ENCODE data around the gene PUM2.

PUM2 gene

GRCh38 chr2:20220806-20221554, 129.7 kb downstream of the PUM2 start:
- 100% methylated on average over 1 of the region's 3 CpGs for WGBS (ENCODE audit: insufficient coverage)
- POLR2A ChIA-PET: interaction anchor here (0.6 kb wide), 1 partner anchor 98 kb away, joined by 3 read pairs; no protein-coding TSS in a partner anchor

DNA sequence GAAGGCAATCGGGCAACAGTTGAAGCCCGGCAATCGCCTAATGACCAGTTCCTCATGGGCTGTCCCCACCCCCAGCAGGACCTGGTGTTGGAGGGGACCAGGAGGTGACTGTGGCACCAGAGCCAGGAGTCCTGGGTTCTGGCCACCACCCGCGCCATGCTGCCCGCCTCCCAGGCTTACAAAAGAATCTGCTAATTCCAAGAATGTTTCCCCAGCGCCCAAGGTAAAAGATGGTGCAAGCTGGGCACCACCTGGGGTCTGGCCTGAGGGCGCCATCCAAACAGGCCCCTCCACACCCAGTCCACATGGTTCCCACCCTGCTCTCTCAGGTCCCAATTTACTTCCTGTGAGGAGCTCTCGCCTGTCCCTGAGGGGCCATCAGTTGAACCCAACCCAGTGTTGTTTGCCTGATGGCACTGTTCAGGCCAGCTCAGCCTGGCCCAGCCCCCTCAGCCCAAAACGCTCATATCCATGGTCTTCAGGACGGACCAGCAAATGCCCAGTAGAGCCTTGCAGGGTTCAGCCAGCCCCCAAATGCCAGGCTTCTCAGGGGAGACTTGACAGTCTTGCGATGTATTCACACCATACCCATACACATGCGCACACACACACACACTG, 130.8 kb downstream of the PUM2 start:
- Histone ChIP-seq H3K4me1 (ENCODE audit: control extremely low read depth in 1 of 4, control insufficient read depth in 4 of 4, insufficient read depth in 4 of 4, low read length in 3 of 4) (peaks cover 0 to 20% (median 18%) of the 10 kb centered on the region in 4 experiments), H3K4me3 (ENCODE audit: control insufficient read depth in 1 of 7, extremely low read depth in 1 of 7, insufficient read depth in 4 of 7, low read depth in 2 of 7, low read length in 6 of 7) (no peak overlapping the region), H3K9me3 (ENCODE audit: control extremely low read depth in 1 of 5, control insufficient read depth in 4 of 5, insufficient read depth in 2 of 5, low read depth in 1 of 5, low read length in 4 of 5) (no peaks in the 10 kb centered on the region), H3K36me3 (ENCODE audit: control insufficient read depth in 4 of 4, insufficient read depth in 4 of 4, low read length in 3 of 4) (no peaks in the 10 kb centered on the region), H3K27ac (ENCODE audit: insufficient read depth in 1 of 2, low read depth in 1 of 2, low read length in 2 of 2, poor library complexity in 1 of 2, severe bottlenecking in 2 of 2) (no peak overlapping the region), H3K27me3 (replicated peaks in 2 of 5; ENCODE audit: control insufficient read depth in 4 of 5, insufficient read depth in 5 of 5, low read length in 4 of 5) (peaks cover 0 to 42% (median 19%) of the 10 kb centered on the region in 5 experiments)
- CTCF ChIA-PET: interaction anchor here (0.9 to 1.6 kb wide), 2 partner anchors 12 to 84 kb away, joined by 3 to 4 read pairs; no protein-coding TSS in a partner anchor
- 97% methylated on average over 9 of the region's 13 CpGs for WGBS (ENCODE audit: insufficient coverage)
- POLR2A ChIA-PET: no interaction called here
- no peak for DNase-seq

More at GRCh38 chr2:20220806-20221554, 129.7 kb downstream of the PUM2 start:
- DNase-seq: no peak
- H3K9me3 ChIP-seq (ENCODE audit: control extremely low read depth in 1 of 5, control insufficient read depth in 4 of 5, insufficient read depth in 2 of 5, low read depth in 1 of 5, low read length in 4 of 5): no peaks in the 10 kb centered on the region
- peaks cover 0 to 26% (median 24%) of the 10 kb centered on the region in 4 experiments for H3K4me1 ChIP-seq (ENCODE audit: control extremely low read depth in 1 of 4, control insufficient read depth in 4 of 4, insufficient read depth in 4 of 4, low read length in 3 of 4)
- peaks cover 0 to 45% (median 24%) of the 10 kb centered on the region in 5 experiments for H3K27me3 ChIP-seq (replicated peaks in 2 of 5; ENCODE audit: control insufficient read depth in 4 of 5, insufficient read depth in 5 of 5, low read length in 4 of 5)
- CTCF ChIA-PET: interaction anchor here (1.6 kb wide), 1 partner anchor 85 kb away, joined by 4 read pairs; no protein-coding TSS in a partner anchor
- H3K36me3 ChIP-seq (ENCODE audit: control insufficient read depth in 4 of 4, insufficient read depth in 4 of 4, low read length in 3 of 4): no peaks in the 10 kb centered on the region
- no peak overlapping the region for H3K4me3 ChIP-seq (ENCODE audit: control insufficient read depth in 1 of 7, extremely low read depth in 1 of 7, insufficient read depth in 4 of 7, low read depth in 2 of 7, low read length in 6 of 7)
- H3K27ac ChIP-seq (ENCODE audit: insufficient read depth in 1 of 2, low read depth in 1 of 2, low read length in 2 of 2, poor library complexity in 1 of 2, severe bottlenecking in 2 of 2): no peak overlapping the region

- DNase-seq: no peak
- Histone ChIP-seq H3K4me1 (ENCODE audit: control extremely low read depth in 1 of 4, control insufficient read depth in 4 of 4, insufficient read depth in 4 of 4, low read length in 3 of 4) (peaks cover 0 to 8% (median 6%) of the 10 kb centered on the region in 4 experiments), H3K27me3 (replicated peaks in 2 of 5; ENCODE audit: control insufficient read depth in 4 of 5, insufficient read depth in 5 of 5, low read length in 4 of 5) (peaks cover 0 to 29% (median 18%) of the 10 kb centered on the region in 5 experiments), H3K36me3 (ENCODE audit: control insufficient read depth in 4 of 4, insufficient read depth in 4 of 4, low read length in 3 of 4) (no peaks in the 10 kb centered on the region), H3K27ac (ENCODE audit: insufficient read depth in 1 of 2, low read depth in 1 of 2, low read length in 2 of 2, poor library complexity in 1 of 2, severe bottlenecking in 2 of 2) (no peak overlapping the region), H3K9me3 (ENCODE audit: control extremely low read depth in 1 of 5, control insufficient read depth in 4 of 5, insufficient read depth in 2 of 5, low read depth in 1 of 5, low read length in 4 of 5) (no peaks in the 10 kb centered on the region), H3K4me3 (ENCODE audit: control insufficient read depth in 1 of 7, extremely low read depth in 1 of 7, insufficient read depth in 4 of 7, low read depth in 2 of 7, low read length in 6 of 7) (no peak overlapping the region)
- WGBS (ENCODE audit: insufficient coverage): 98% methylated on average over 17 of the region's 20 CpGs
- CTCF ChIA-PET: interaction anchor here (0.9 kb wide), 1 partner anchor 11 kb away, joined by 3 read pairs; no protein-coding TSS in a partner anchor
- POLR2A ChIA-PET: no interaction called here
Observed at GRCh38 chr2:20218331-20219320, 132.0 kb downstream of the PUM2 start.

- DNase-seq: no peak
- no peaks in the 10 kb centered on the region for H3K9me3 ChIP-seq (ENCODE audit: control extremely low read depth in 1 of 5, control insufficient read depth in 4 of 5, insufficient read depth in 2 of 5, low read depth in 1 of 5, low read length in 4 of 5)
- ChIA-PET POLR2A (interaction anchor here (0.6 kb wide), 1 partner anchor 9 kb away, joined by 4 read pairs; no protein-coding TSS in a partner anchor), CTCF (no interaction called here)
- H3K4me1 ChIP-seq (ENCODE audit: control extremely low read depth in 1 of 4, control insufficient read depth in 4 of 4, insufficient read depth in 4 of 4, low read length in 3 of 4): peaks cover 0 to 7% (median 5%) of the 10 kb centered on the region in 4 experiments
- H3K27me3 ChIP-seq (replicated peaks in 2 of 5; ENCODE audit: control insufficient read depth in 4 of 5, insufficient read depth in 5 of 5, low read length in 4 of 5): peaks cover 0 to 17% (median 10%) of the 10 kb centered on the region in 5 experiments
- no peak overlapping the region for H3K4me3 ChIP-seq (ENCODE audit: control insufficient read depth in 1 of 7, extremely low read depth in 1 of 7, insufficient read depth in 4 of 7, low read depth in 2 of 7, low read length in 6 of 7)
- no peak overlapping the region for H3K27ac ChIP-seq (ENCODE audit: insufficient read depth in 1 of 2, low read depth in 1 of 2, low read length in 2 of 2, poor library complexity in 1 of 2, severe bottlenecking in 2 of 2)
- 94% methylated on average over 20 of the region's 21 CpGs for WGBS (ENCODE audit: insufficient coverage)
- H3K36me3 ChIP-seq (ENCODE audit: control insufficient read depth in 4 of 4, insufficient read depth in 4 of 4, low read length in 3 of 4): no peaks in the 10 kb centered on the region
Observed at GRCh38 chr2:20217041-20217970, 133.3 kb downstream of the PUM2 start.

GRCh38 chr2:20216130-20217025, 134.3 kb downstream of the PUM2 start:
- no peaks in the 10 kb centered on the region for H3K36me3 ChIP-seq (ENCODE audit: control insufficient read depth in 4 of 4, insufficient read depth in 4 of 4, low read length in 3 of 4)
- no peak for DNase-seq
- no peak overlapping the region for H3K27ac ChIP-seq (ENCODE audit: insufficient read depth in 1 of 2, low read depth in 1 of 2, low read length in 2 of 2, poor library complexity in 1 of 2, severe bottlenecking in 2 of 2)
- CTCF ChIA-PET: no interaction called here
- no peaks in the 10 kb centered on the region for H3K9me3 ChIP-seq (ENCODE audit: control extremely low read depth in 1 of 5, control insufficient read depth in 4 of 5, insufficient read depth in 2 of 5, low read depth in 1 of 5, low read length in 4 of 5)
- H3K27me3 ChIP-seq (replicated peaks in 2 of 5; ENCODE audit: control insufficient read depth in 4 of 5, insufficient read depth in 5 of 5, low read length in 4 of 5): peaks cover 0 to 8% (median 4%) of the 10 kb centered on the region in 5 experiments
- H3K4me1 ChIP-seq (ENCODE audit: control extremely low read depth in 1 of 4, control insufficient read depth in 4 of 4, insufficient read depth in 4 of 4, low read length in 3 of 4): peaks cover 0 to 8% (median 5%) of the 10 kb centered on the region in 4 experiments
- H3K4me3 ChIP-seq (ENCODE audit: control insufficient read depth in 1 of 7, extremely low read depth in 1 of 7, insufficient read depth in 4 of 7, low read depth in 2 of 7, low read length in 6 of 7): no peak overlapping the region
- 95% methylated on average over 21 of the region's 22 CpGs for WGBS (ENCODE audit: insufficient coverage)
- POLR2A ChIA-PET: interaction anchor here (0.6 kb wide), 1 partner anchor 8 kb away, joined by 4 read pairs; no protein-coding TSS in a partner anchor
